ENCODE measurements around the gene C5orf15.

Gene C5orf15

GRCh38 chr5:133968204-133968980 is at the start of gene C5orf15:
Gene C5orf15, minus strand, starts transcription at chr5:133968625. Its CDS starts 41 bp downstream, at chr5:133968584.
- DNase-seq, result peak; percentile 97

- DNase-seq, result no peak
Observed at GRCh38 chr5:134008266-134008749, 39.9 kb upstream of the C5orf15 start.

GRCh38 chr5:134007581-134008265 is 39.3 kb upstream of the C5orf15 start:
- peak; percentile 32 for DNase-seq

- no peak for DNase-seq
Observed at GRCh38 chr5:134006115-134006514, 37.7 kb upstream of the C5orf15 start.

GRCh38 chr5:134005417-134006061 is 37.1 kb upstream of the C5orf15 start:
- no peak for DNase-seq

- DNase-seq, result peak; percentile 85
Observed at GRCh38 chr5:134004626-134005416, 36.4 kb upstream of the C5orf15 start, which contains the start of gene VDAC1. Gene VDAC1, minus strand, starts transcription at chr5:134004975. Its CDS starts 11,963 bp downstream, at chr5:133993012.

- peak; percentile 43 for DNase-seq
Observed at GRCh38 chr5:134003817-134004625, 35.6 kb upstream of the C5orf15 start.

GRCh38 chr5:134003064-134003816 is 34.8 kb upstream of the C5orf15 start:
- no peak for DNase-seq

GRCh38 chr5:134001938-134002731 is 33.7 kb upstream of the C5orf15 start:
- DNase-seq, result no peak

GRCh38 chr5:134000696-134001453 is 32.5 kb upstream of the C5orf15 start:
- no peak for DNase-seq

GRCh38 chr5:134000091-134000511 is 31.7 kb upstream of the C5orf15 start:
- no peak for DNase-seq

GRCh38 chr5:133998807-133999206 is 30.4 kb upstream of the C5orf15 start:
- no peak for DNase-seq

GRCh38 chr5:133998042-133998441 is 29.6 kb upstream of the C5orf15 start:
- DNase-seq, result no peak

- no peak for DNase-seq
Observed at GRCh38 chr5:133996683-133997252, 28.3 kb upstream of the C5orf15 start.

GRCh38 chr5:133995883-133996563 is 27.6 kb upstream of the C5orf15 start:
- no peak for DNase-seq

- DNase-seq, result no peak
Observed at GRCh38 chr5:133995341-133995740, 26.9 kb upstream of the C5orf15 start.

GRCh38 chr5:133994990-133995333 is 26.5 kb upstream of the C5orf15 start:
- DNase-seq, result no peak

- DNase-seq, result no peak
Observed at GRCh38 chr5:133994297-133994989, 26.0 kb upstream of the C5orf15 start.

All from HCEC 1CT (cell line).